Subcutaneous abdominal adipose tissue (tissue), 5 donors: ENCODE measurements around the gene PLEKHA8.
A peak's percentile ranks its signal among the peaks of the same experiment; 100 is the strongest.

Experiments used
- H3K27ac ChIP-seq: one replicate; pipeline ENCODE4 v1.7.0; 2013; ENCODE audit warnings: low read depth, mild to moderate bottlenecking, inconsistent platforms, low read length, moderate library complexity
- H3K27me3 ChIP-seq, 5 donors: one replicate each; pipeline ENCODE4 v1.7.0; 2013; ENCODE audit warnings: low read length in 5 of 5, inconsistent platforms in 1 of 5; ENCODE audit not compliant: control insufficient read depth in 5 of 5, insufficient read depth in 4 of 5
- H3K36me3 ChIP-seq, 5 donors: one replicate each; pipeline ENCODE4 v1.7.0; 2013; ENCODE audit warnings: low read length in 5 of 5; ENCODE audit not compliant: control insufficient read depth in 5 of 5, insufficient read depth in 5 of 5
- H3K4me1 ChIP-seq, 5 donors: one replicate each; pipeline ENCODE4 v1.7.0; 2013; ENCODE audit warnings: low read length in 5 of 5, mild to moderate bottlenecking in 3 of 5, moderate library complexity in 1 of 5; ENCODE audit not compliant: control insufficient read depth in 5 of 5, insufficient read depth in 5 of 5
- H3K4me3 ChIP-seq, 5 donors: one replicate each; pipeline ENCODE4 v1.7.0; 2013; ENCODE audit warnings: low read length in 5 of 5, low read depth in 1 of 5
- H3K9ac ChIP-seq, 5 donors: one replicate each; pipeline ENCODE4 v1.7.0; 2013; ENCODE audit warnings: low read length in 5 of 5, mild to moderate bottlenecking in 4 of 5, moderate library complexity in 3 of 5
- H3K9me3 ChIP-seq, 5 donors: one replicate each; pipeline ENCODE4 v1.7.0; 2013; ENCODE audit warnings: low read length in 5 of 5; ENCODE audit not compliant: control insufficient read depth in 5 of 5
- donor health status: healthy.
- donor health status: healthy.
- donor health status: healthy.
- donor health status: healthy.
- donor health status: healthy.

Gene PLEKHA8

DNA sequence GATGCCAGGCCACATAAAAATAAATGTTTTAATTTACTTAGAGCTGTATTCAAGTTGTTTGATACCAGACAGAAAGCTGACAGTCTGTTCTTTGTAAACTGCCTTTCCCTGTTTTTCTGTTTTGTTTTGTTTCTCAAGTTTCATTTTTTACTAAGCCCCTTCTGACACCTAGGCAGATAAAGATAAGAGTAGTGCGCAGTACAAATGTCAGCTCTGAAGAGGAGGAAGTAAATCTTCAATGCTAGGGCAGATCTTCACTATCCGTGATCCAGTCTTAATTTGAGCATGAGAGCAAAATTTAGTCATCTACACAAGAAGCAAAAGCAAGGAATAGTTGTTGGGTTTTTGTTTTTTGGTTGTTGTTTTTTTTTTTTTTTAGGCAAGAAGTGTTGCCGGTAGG is 133.9 kb downstream of the PLEKHA8 start:
- H3K4me3 ChIP-seq = no peak overlapping the region
- peak overlapping the region in 1 of 5 donors; percentile 45 for H3K9ac ChIP-seq
- H3K9me3 ChIP-seq = no peaks in the 10 kb centered on the region
- peaks cover 6 to 68% (median 55%) of the 10 kb centered on the region in 5 donors for H3K4me1 ChIP-seq
- peaks cover 15 to 52% (median 33%) of the 10 kb centered on the region in 5 donors for H3K36me3 ChIP-seq
- no peaks in the 10 kb centered on the region for H3K27me3 ChIP-seq
- H3K27ac ChIP-seq = peak overlapping the region; percentile 92

GRCh38 chr7:30162622-30163124 is 134.5 kb downstream of the PLEKHA8 start:
- no peak overlapping the region for H3K4me3 ChIP-seq
- peaks cover 6 to 68% (median 55%) of the 10 kb centered on the region in 5 donors for H3K4me1 ChIP-seq
- H3K9me3 ChIP-seq = no peaks in the 10 kb centered on the region
- peak overlapping the region in 2 of 5 donors; percentile 45 to 61 for H3K9ac ChIP-seq
- no peaks in the 10 kb centered on the region for H3K27me3 ChIP-seq
- H3K27ac ChIP-seq = peak overlapping the region; percentile 92
- peaks cover 13 to 49% (median 37%) of the 10 kb centered on the region in 5 donors for H3K36me3 ChIP-seq

DNA sequence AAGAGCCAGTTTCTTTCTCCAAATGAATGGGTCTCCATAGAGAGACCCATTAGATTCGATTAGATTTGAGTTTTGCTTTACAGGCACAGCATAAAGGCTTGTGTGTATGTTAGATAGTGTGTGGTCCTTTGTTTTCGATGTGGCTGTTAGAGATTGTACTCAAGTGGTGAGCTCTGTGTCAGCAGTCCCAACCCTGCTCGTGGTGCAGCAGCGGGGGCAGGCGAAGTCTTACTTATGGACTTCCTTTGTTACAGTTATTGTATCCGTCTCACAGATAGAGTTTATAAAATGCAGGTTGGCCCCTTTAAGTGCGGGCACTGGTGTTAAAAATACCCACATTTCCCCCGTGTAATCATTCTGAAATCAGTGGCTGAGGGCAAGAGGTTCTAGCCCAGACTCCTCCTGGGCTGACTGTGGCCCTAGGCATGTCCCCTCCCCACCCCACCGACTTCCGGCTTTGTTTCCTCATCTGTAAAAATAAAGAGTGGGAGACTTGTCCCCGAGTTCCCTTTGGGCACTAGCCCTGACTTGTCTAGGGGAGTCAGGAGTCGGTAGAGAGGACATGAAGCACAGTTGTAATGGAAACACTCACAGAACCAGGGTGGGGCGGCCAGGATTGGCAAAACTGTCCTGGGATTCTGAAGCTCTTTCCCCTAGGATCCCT is 135.2 kb downstream of the PLEKHA8 start:
- Histone ChIP-seq H3K9ac (peak overlapping the region in 4 of 5 donors; percentile 26 to 61 (median 42)), H3K4me3 (peak overlapping the region in 2 of 5 donors; percentile 19 to 37), H3K9me3 (no peaks in the 10 kb centered on the region), H3K27me3 (no peaks in the 10 kb centered on the region), H3K4me1 (peaks cover 6 to 70% (median 55%) of the 10 kb centered on the region in 5 donors), H3K27ac (peak overlapping the region; percentile 92), H3K36me3 (peaks cover 8 to 45% (median 40%) of the 10 kb centered on the region in 5 donors)

- H3K27ac ChIP-seq = peak overlapping the region; percentile 92
- H3K9me3 ChIP-seq = no peaks in the 10 kb centered on the region
- H3K27me3 ChIP-seq = no peaks in the 10 kb centered on the region
- peaks cover 4 to 34% (median 29%) of the 10 kb centered on the region in 5 donors for H3K36me3 ChIP-seq
- H3K4me1 ChIP-seq = peaks cover 8 to 72% (median 51%) of the 10 kb centered on the region in 5 donors
- peak overlapping the region in 2 of 5 donors; percentile 45 to 61 for H3K9ac ChIP-seq
- no peak overlapping the region for H3K4me3 ChIP-seq
Observed at GRCh38 chr7:30164567-30164966, 136.4 kb downstream of the PLEKHA8 start.

DNA sequence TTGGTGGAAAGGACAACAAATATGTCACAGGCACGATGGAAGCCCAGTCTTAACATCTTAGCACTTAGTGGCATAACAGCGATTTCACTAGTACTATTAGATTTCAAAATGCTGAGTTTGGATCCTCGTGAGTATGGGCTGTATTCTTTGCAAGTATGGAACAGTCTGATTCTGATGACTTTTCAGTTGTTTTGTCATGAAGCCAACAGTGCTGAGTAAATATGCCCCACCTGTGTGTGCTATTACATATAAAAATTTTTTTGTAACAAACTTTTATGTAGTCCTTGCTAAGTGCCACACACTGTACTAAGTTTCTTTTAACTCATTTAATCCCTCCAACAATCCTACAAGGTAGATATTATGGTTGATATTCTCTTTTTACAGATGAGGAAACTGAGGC is 137.4 kb downstream of the PLEKHA8 start:
- Histone ChIP-seq H3K27ac (peak overlapping the region; percentile 11), H3K27me3 (no peaks in the 10 kb centered on the region), H3K4me1 (peaks cover 8 to 71% (median 50%) of the 10 kb centered on the region in 5 donors), H3K9me3 (no peaks in the 10 kb centered on the region), H3K9ac (peak overlapping the region in 1 of 5 donors; percentile 10), H3K4me3 (no peak overlapping the region), H3K36me3 (peaks cover 4 to 27% (median 21%) of the 10 kb centered on the region in 5 donors)

DNA sequence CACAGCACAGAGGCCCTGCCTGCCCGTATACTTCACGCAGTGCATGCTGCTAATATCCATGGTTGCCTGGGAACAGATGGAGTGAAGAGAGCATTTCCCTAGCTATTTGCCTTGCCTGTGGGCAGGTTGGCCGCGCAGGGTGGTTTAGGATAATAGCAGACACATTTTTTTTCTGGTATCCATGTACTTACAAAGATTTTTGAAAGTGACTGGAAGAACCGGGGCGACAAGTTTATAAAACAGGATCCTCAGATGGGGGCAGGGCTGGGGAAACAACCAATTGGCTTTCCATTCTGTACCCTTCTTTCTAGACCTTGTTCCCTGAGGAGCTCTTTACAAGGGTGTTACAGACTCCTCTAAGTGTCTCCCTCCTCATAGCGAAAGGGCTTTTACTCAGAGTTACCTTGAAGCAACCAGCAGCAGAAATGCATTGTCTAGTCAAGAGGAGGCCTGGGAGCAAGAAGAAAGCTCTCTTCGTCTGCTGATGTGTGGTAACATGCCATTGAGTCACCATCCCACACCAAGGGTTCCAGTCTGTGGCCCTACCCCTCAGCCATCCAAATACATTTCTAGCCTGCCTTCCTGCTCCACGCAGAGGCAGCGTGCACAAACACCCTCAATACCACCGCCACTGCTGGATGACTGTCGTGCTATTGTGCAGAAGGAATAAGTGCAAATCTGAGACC is 138.1 kb downstream of the PLEKHA8 start:
- Histone ChIP-seq H3K27ac (peak overlapping the region; percentile 11), H3K27me3 (no peaks in the 10 kb centered on the region), H3K4me3 (no peak overlapping the region), H3K4me1 (peaks cover 8 to 75% (median 52%) of the 10 kb centered on the region in 5 donors), H3K9ac (peak overlapping the region in 1 of 5 donors; percentile 14), H3K36me3 (peaks cover 4 to 23% (median 14%) of the 10 kb centered on the region in 5 donors), H3K9me3 (no peaks in the 10 kb centered on the region)

- no peak overlapping the region for H3K4me3 ChIP-seq
- no peaks in the 10 kb centered on the region for H3K9me3 ChIP-seq
- no peak overlapping the region for H3K27ac ChIP-seq
- no peaks in the 10 kb centered on the region for H3K27me3 ChIP-seq
- H3K36me3 ChIP-seq = peaks cover 4 to 22% (median 13%) of the 10 kb centered on the region in 5 donors
- peaks cover 8 to 80% (median 50%) of the 10 kb centered on the region in 5 donors for H3K4me1 ChIP-seq
- no peak overlapping the region for H3K9ac ChIP-seq
Observed at GRCh38 chr7:30166841-30167235, 138.6 kb downstream of the PLEKHA8 start.

DNA sequence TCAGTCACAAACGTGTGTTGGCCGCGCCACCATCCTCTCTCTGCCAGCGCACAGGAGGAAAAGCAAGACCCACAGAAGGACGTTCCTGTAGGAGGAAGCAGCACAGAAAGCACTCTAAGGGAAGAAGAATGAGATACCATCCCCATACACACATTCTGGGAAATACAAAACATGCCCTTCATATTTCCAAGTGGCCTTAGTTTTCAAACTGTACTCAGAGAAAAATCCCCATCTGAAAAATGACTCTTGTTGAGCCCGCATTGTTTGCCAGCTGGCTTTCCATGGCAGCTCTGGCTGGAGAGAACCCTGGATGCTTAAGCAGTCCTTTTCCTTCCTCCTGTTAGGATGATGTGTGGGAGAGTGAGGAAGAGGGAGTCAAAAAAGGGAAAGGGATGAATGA is 139.7 kb downstream of the PLEKHA8 start:
- Histone ChIP-seq H3K27me3 (no peaks in the 10 kb centered on the region), H3K27ac (no peak overlapping the region), H3K9ac (peak overlapping the region in 1 of 5 donors; percentile 22), H3K4me1 (peaks cover 10 to 78% (median 47%) of the 10 kb centered on the region in 5 donors), H3K4me3 (no peak overlapping the region), H3K9me3 (no peaks in the 10 kb centered on the region), H3K36me3 (peaks cover 4 to 22% (median 13%) of the 10 kb centered on the region in 5 donors)

- Histone ChIP-seq H3K9ac (peak overlapping the region in 2 of 5 donors; percentile 31 to 36), H3K9me3 (no peaks in the 10 kb centered on the region), H3K4me3 (peak overlapping the region in 2 of 5 donors; percentile 2 to 3), H3K4me1 (peaks cover 17 to 78% (median 47%) of the 10 kb centered on the region in 5 donors), H3K27me3 (no peaks in the 10 kb centered on the region), H3K36me3 (peaks cover 4 to 22% (median 13%) of the 10 kb centered on the region in 5 donors), H3K27ac (peak overlapping the region; percentile 48)
Observed at GRCh38 chr7:30168835-30169573, 140.8 kb downstream of the PLEKHA8 start.
